Fibroblast of pulmonary artery (primary cell): ENCODE results near the gene KCNMA1.

Source experiments
- DNase-seq: peaks from one replicate; pipeline ENCODE4 v3.0.0-alpha.2; 2010; ENCODE audit warnings: low read depth
- H3K4me3 ChIP-seq: replicated peaks from 2 replicates; pipeline ENCODE4 v1.5.1; 2011; ENCODE audit warnings: low read depth, mild to moderate bottlenecking, control low read depth, low read length, moderate library complexity
- TF ChIP-seq, protein P1 (sequence below): IDR thresholded peaks from 2 replicates; pipeline ENCODE4 v1.5.1; 2011; ENCODE audit warnings: mild to moderate bottlenecking, control low read depth, low read length, inconsistent platforms; ENCODE audit errors: missing control alignments

The KCNMA1 gene

DNA sequence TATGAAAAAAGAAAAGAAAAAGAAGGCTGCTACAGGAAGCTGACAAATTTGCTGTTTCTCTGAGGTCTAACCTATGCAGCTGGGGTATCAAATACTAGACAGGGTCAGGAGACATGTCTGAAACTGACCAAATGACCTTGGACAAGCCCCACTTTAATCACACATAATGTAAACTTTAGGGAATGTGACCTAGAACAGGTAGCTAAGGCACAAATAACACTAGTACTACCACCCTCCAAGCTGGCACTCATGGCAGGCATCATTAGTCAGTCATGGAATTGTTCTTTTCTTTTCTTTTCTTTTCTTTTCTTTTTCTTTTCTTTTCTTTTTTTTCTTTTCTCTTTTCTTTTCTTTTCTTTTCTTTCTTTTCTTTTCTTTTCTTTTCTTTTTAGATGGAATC lies 250.4 kb downstream of the KCNMA1 start:
- TF ChIP-seq, protein P1, sequence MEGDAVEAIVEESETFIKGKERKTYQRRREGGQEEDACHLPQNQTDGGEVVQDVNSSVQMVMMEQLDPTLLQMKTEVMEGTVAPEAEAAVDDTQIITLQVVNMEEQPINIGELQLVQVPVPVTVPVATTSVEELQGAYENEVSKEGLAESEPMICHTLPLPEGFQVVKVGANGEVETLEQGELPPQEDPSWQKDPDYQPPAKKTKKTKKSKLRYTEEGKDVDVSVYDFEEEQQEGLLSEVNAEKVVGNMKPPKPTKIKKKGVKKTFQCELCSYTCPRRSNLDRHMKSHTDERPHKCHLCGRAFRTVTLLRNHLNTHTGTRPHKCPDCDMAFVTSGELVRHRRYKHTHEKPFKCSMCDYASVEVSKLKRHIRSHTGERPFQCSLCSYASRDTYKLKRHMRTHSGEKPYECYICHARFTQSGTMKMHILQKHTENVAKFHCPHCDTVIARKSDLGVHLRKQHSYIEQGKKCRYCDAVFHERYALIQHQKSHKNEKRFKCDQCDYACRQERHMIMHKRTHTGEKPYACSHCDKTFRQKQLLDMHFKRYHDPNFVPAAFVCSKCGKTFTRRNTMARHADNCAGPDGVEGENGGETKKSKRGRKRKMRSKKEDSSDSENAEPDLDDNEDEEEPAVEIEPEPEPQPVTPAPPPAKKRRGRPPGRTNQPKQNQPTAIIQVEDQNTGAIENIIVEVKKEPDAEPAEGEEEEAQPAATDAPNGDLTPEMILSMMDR: no peak
- no peak overlapping the region for H3K4me3 ChIP-seq
- DNase-seq: no peak

DNA sequence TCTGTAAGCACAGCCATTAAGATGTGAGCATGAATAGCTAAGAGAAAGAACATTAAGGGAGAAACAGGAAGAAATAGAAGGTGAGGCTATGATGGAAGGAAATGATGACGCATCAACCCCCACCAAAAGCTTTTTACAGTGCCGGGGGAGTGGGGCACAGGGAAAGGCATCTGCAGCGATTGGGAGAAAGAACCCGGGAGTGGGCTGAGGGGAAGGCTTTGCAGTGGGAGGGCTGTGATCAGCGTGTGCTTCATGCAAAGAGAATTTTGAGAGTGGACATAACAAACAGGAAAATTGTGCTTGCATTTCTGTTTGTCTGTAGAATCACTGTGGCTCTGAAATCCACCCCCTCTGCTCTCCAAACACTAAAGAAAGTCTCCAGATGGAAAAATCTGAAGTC lies 250.8 kb downstream of the KCNMA1 start:
- no peak overlapping the region for H3K4me3 ChIP-seq
- peak; percentile 74 for DNase-seq
- TF ChIP-seq, protein P1: no peak

DNA sequence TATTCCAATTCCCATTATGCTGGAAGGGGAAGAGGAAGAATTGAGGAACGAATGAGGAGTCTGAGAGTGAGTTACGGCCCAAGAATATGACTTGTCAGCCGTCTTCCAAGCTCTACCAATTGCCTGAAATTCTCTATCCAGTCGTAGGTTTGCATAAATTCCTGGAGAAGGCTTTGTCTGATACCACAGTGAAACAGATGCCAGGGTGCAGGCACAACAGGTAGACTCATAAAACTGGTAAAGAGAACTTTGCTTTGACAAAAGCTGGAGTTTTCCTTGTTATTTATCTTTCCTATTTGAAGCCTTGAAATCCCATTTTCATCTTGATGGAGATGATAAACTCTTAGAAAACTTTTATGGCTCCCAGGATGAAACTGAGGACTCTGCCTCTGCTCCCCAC lies 251.2 kb downstream of the KCNMA1 start:
- TF ChIP-seq, protein P1: no peak
- no peak overlapping the region for H3K4me3 ChIP-seq
- DNase-seq: no peak

DNA sequence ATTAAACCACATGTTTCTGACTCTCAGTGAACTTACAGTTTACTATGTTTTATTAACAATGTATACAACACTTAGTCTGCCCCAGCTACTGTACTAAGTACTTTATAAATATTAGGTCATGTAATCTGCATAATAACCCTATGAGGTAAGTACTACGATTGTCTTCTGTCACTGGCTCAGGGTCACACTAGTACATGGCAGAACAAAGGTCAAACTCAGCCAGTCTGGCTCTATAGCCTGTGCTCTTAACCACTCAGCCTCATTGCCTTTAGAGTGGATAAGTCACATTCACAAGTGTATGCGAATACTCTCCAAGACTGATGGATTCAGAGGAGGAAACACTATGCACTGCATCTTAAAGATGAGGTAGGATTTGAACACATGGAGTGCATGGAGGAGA lies 252.3 kb downstream of the KCNMA1 start:
- no peak for DNase-seq
- no peak overlapping the region for H3K4me3 ChIP-seq
- TF ChIP-seq, protein P1: no peak

DNA sequence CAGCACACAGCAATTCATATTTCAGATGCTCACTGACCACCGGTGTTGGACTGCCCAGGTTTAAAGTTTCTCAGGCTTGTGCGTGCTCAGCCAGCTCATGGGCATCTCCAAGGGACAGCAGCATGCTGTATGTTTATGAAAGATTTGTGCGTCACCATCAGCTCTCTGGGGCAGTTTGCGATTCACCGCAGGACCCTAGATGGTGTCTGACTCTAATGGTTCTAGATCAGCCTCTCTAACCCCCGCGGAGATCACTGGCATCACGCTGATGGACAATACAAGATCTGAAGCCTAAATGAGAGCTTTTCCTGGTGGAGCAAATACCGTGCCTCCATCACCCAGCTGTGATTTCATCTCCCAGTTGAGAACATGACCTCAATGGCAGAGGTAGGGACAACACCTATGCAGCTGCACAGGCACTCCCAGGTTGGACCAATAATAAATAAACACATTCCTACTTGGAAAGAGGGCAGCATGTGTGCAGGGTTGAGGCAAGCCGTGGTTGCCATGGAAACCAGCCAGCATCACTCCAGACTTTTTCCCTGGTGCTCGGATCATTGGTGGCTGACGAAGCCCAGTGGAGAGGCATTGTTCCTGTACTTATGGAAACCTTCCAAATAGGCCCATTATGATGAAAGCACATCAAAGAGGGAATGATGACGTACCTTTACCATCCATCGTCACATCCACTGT lies 253.6 kb downstream of the KCNMA1 start:
- TF ChIP-seq, protein P1: no peak
- H3K4me3 ChIP-seq: no peak overlapping the region
- DNase-seq: no peak

DNA sequence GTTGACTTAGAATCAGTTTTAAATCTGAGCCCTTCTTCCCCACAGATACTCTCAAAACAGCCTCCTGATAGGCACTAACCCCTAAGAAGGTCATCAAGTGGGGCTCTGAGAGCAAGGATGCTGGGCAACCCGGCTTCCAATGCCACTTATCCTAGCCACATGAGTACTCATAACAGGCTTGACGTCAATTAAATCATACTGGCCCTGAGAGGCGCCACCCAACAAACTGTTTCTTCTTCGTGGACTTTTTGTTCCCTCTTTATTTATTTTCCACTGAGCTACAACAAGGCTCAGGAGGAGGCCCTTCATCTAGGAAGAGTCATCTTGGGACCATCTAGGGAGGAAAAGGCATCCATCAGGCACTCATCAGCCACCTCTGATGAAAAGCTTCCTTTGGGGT lies 255.9 kb downstream of the KCNMA1 start:
- TF ChIP-seq, protein P1: no peak
- no peak for DNase-seq
- no peak overlapping the region for H3K4me3 ChIP-seq

DNA sequence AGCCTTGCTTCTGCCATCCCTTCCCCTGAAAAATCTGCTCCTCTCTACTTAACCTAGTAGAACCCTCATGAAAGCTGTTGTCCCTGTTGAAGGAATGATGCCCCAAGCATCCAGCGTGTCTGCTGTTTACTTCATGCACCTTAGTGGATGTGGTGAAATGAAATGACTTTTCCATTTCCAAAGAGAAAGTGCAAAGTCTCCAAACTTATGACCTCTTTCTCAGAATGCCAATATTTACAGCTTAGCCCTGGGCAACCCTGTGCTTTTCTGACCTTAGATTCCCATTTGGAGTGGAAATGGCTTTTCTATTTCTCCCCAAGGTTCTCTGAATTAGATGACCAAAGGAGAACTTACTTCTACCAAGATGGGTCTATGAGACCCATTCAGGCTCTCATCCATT lies 256.9 kb downstream of the KCNMA1 start:
- no peak for DNase-seq
- no peak overlapping the region for H3K4me3 ChIP-seq
- TF ChIP-seq, protein P1: no peak
